ENCODE results near the gene LARP4.
A peak's percentile ranks its signal among the peaks of the same experiment; 100 is the strongest.
"Not testable (repeated sequence)": the region's sequence is repeated elsewhere in the genome, so short reads cannot be mapped to it uniquely, and the experiment has no call there.

The LARP4 gene

GRCh38 chr12:50380761-50381325, 19.8 kb upstream of the LARP4 start:
- H3K36me3 ChIP-seq: no peaks in the 10 kb centered on the region
- H3K27ac ChIP-seq: no peak overlapping the region
- intact Hi-C loops (cut with DNase I; ENCODE audit: low total_unique reads): no loop called here
- no peak for TF ChIP-seq CTCF (IDR thresholded peaks at IDR 0.05)
- no peaks in the 10 kb centered on the region for H3K9me3 ChIP-seq
- H3K4me1 ChIP-seq: no peaks in the 10 kb centered on the region
- H3K27me3 ChIP-seq: no peaks in the 10 kb centered on the region
- no peak for DNase-seq
- H3K4me3 ChIP-seq: no peak overlapping the region

GRCh38 chr12:50387487-50387886, 13.2 kb upstream of the LARP4 start:
- DNase-seq: no peak
- Histone ChIP-seq H3K27ac (no peak overlapping the region), H3K4me3 (no peak overlapping the region), H3K27me3 (no peaks in the 10 kb centered on the region), H3K4me1 (peaks cover 0 to 12% (median 5%) of the 10 kb centered on the region in 4 donors), H3K36me3 (no peaks in the 10 kb centered on the region), H3K9me3 (no peaks in the 10 kb centered on the region)
- no peak for TF ChIP-seq CTCF (IDR thresholded peaks at IDR 0.05)
- intact Hi-C loops (cut with DNase I; ENCODE audit: low total_unique reads): no loop called here

GRCh38 chr12:50387972-50388478, 12.7 kb upstream of the LARP4 start:
- intact Hi-C loops (cut with DNase I; ENCODE audit: low total_unique reads): no loop called here
- TF ChIP-seq CTCF (IDR thresholded peaks at IDR 0.05): no peak
- no peaks in the 10 kb centered on the region for H3K9me3 ChIP-seq
- no peak for DNase-seq
- H3K4me1 ChIP-seq: peaks cover 0 to 12% (median 5%) of the 10 kb centered on the region in 4 donors
- no peaks in the 10 kb centered on the region for H3K36me3 ChIP-seq
- H3K4me3 ChIP-seq: no peak overlapping the region
- H3K27ac ChIP-seq: no peak overlapping the region
- H3K27me3 ChIP-seq: no peaks in the 10 kb centered on the region

GRCh38 chr12:50388793-50389192, 11.9 kb upstream of the LARP4 start:
- H3K4me1 ChIP-seq: peaks cover 0 to 12% (median 5%) of the 10 kb centered on the region in 4 donors
- intact Hi-C loops (cut with DNase I; ENCODE audit: low total_unique reads); H3K36me3 ChIP-seq: not testable (repeated sequence)

GRCh38 chr12:50390316-50390741, 10.4 kb upstream of the LARP4 start:
- H3K27ac ChIP-seq: peak overlapping the region; percentile 22 to 26

More at GRCh38 chr12:50388793-50389192, 11.9 kb upstream of the LARP4 start:
- H3K27ac ChIP-seq, H3K9me3 ChIP-seq, DNase-seq, H3K27me3 ChIP-seq, H3K4me3 ChIP-seq: not testable (repeated sequence)

More at GRCh38 chr12:50390316-50390741, 10.4 kb upstream of the LARP4 start:
- no peaks in the 10 kb centered on the region for H3K27me3 ChIP-seq
- no peak for TF ChIP-seq CTCF (IDR thresholded peaks at IDR 0.05)
- intact Hi-C loops (cut with DNase I; ENCODE audit: low total_unique reads): no loop called here
- H3K4me1 ChIP-seq: peaks cover 0 to 12% (median 5%) of the 10 kb centered on the region in 4 donors
- H3K9me3 ChIP-seq: no peaks in the 10 kb centered on the region
- H3K36me3 ChIP-seq: no peaks in the 10 kb centered on the region
- no peak overlapping the region for H3K4me3 ChIP-seq
- no peak for DNase-seq
